ENCODE results near the gene PCDHA11.
"Not testable (repeated sequence)": the region's sequence is repeated elsewhere in the genome, so short reads cannot be mapped to it uniquely, and the experiment has no call there.

PCDHA11 gene

DNA sequence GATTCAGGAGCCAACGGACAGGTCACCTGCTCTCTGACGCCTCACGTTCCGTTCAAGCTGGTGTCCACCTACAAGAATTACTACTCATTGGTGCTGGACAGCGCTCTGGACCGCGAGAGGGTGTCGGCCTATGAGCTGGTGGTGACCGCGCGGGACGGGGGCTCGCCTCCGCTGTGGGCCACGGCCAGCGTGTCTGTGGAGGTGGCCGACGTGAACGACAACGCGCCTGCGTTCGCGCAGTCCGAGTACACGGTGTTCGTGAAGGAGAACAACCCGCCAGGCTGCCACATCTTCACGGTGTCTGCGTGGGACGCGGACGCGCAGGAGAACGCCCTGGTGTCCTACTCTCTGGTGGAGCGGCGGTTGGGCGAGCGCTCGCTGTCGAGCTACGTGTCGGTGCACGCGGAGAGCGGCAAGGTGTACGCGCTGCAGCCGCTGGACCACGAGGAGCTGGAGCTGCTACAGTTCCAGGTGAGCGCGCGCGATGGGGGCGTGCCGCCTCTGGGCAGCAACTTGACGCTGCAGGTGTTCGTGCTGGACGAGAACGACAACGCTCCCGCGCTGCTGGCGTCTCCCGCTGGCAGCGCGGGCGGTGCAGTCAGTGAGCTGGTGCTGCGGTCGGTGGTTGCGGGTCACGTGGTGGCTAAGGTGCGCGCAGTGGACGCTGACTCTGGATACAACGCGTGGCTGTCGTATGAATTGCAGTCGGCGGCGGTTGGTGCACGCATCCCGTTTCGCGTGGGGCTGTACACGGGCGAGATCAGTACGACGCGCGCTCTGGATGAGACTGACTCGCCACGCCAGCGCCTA, 11.4 kb upstream of the PCDHA11 start:
- Histone ChIP-seq H3K27me3 (ENCODE audit: control insufficient read depth, insufficient read depth, low read length) (no peaks in the 10 kb centered on the region), H3K4me1 (ENCODE audit: control insufficient read depth, insufficient read depth, low read length) (no peaks in the 10 kb centered on the region), H3K4me3 (ENCODE audit: low read depth, low read length) (no peak overlapping the region), H3K9me3 (ENCODE audit: control insufficient read depth, insufficient read depth, low read depth, low read length) (peaks cover 18% of the 10 kb centered on the region), H3K27ac (ENCODE audit: low read depth, low read length) (no peak overlapping the region), H3K36me3 (ENCODE audit: control insufficient read depth, insufficient read depth, low read length) (peaks cover 5% of the 10 kb centered on the region; the same call in 1 of the 2 replicates), H3K9ac (ENCODE audit: low read length) (no peak overlapping the region)

DNA sequence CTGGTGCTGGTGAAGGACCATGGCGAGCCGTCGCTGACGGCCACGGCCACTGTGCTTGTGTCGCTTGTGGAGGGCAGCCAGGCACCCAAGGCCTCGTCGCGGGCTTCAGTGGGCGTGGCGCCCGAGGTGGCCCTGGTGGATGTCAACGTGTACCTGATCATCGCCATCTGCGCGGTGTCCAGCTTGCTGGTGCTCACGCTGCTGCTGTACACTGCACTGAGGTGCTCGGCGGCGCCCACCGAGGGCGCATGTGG, 10.8 kb upstream of the PCDHA11 start:
- Histone ChIP-seq H3K4me1 (ENCODE audit: control insufficient read depth, insufficient read depth, low read length) (no peaks in the 10 kb centered on the region), H3K27ac (ENCODE audit: low read depth, low read length) (no peak overlapping the region), H3K9me3 (ENCODE audit: control insufficient read depth, insufficient read depth, low read depth, low read length) (peaks cover 24% of the 10 kb centered on the region), H3K36me3 (ENCODE audit: control insufficient read depth, insufficient read depth, low read length) (peaks cover 10% of the 10 kb centered on the region; the same call in 1 of the 2 replicates), H3K9ac (ENCODE audit: low read length) (no peak overlapping the region), H3K27me3 (ENCODE audit: control insufficient read depth, insufficient read depth, low read length) (no peaks in the 10 kb centered on the region), H3K4me3 (ENCODE audit: low read depth, low read length) (no peak overlapping the region)

DNA sequence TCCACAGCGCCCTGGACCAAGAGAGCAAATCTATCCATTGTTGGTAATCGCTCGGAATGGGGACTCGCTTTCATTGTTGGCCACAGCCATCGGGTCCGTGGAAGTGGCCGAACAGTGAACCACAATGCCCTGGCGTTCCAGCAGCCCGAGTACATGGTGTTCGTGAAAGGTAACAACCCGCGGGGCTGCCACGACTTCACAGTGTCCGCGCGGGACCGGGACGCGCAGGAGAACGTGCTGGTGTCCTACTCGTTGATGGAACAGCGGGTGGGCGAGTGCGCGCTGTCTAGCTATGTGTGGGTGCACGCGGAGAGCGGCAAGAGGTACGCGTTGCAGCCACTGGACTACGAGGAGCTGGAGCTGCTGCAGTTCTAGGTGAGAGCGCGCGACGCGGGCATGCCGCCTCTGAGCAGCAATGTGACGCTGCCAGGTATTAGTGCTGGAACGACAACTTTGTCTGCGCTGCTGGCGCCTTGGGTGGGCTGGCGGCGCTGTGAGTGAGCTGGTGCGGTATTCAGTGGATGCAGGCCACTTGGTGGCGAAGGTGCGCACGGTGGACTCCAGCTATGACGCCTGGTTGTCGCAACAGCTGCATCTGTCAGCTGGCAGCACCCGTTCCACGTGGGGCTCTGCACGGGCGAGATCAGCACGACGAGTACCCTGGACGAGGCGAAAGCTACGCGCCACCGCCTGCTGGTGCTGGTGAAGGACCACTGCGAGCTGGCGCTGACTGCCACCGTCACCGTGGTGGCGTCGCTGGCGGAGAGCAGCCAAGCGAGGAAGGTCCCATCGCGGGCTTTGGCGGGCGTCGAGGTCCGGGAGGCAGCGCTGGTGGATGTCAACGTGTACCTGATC, 6.1 kb upstream of the PCDHA11 start:
- H3K27ac ChIP-seq (ENCODE audit: low read depth, low read length), result no peak overlapping the region
- H3K36me3 ChIP-seq (ENCODE audit: control insufficient read depth, insufficient read depth, low read length), result peaks cover 15% of the 10 kb centered on the region; the same call in 1 of the 2 replicates
- no peak overlapping the region for H3K4me3 ChIP-seq (ENCODE audit: low read depth, low read length)
- H3K4me1 ChIP-seq (ENCODE audit: control insufficient read depth, insufficient read depth, low read length), result no peaks in the 10 kb centered on the region
- H3K27me3 ChIP-seq (ENCODE audit: control insufficient read depth, insufficient read depth, low read length), result no peaks in the 10 kb centered on the region
- H3K9ac ChIP-seq (ENCODE audit: low read length), result no peak overlapping the region
- H3K9me3 ChIP-seq (ENCODE audit: control insufficient read depth, insufficient read depth, low read depth, low read length), result peaks cover 19% of the 10 kb centered on the region

DNA sequence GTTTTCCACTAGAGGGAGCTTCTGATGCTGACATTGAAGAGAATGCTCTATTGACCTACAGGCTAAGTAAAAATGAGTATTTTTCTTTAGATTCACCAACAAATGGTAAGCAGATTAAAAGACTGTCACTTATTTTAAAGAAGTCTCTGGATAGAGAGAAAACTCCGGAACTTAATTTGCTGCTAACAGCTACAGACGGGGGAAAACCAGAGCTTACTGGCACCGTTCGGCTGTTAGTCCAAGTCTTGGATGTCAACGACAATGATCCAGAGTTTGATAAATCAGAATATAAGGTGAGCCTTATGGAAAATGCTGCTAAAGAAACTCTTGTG, 764 bp downstream of the PCDHA11 start:
- Histone ChIP-seq H3K9me3 (ENCODE audit: control insufficient read depth, insufficient read depth, low read depth, low read length) (peaks cover 2% of the 10 kb centered on the region; the same call in 1 of the 2 replicates), H3K4me3 (ENCODE audit: low read depth, low read length) (peak overlapping the region; percentile 54), H3K27me3 (ENCODE audit: control insufficient read depth, insufficient read depth, low read length) (no peaks in the 10 kb centered on the region), H3K9ac (ENCODE audit: low read length) (no peak overlapping the region), H3K27ac (ENCODE audit: low read depth, low read length) (no peak overlapping the region), H3K36me3 (ENCODE audit: control insufficient read depth, insufficient read depth, low read length) (peaks cover 16% of the 10 kb centered on the region), H3K4me1 (ENCODE audit: control insufficient read depth, insufficient read depth, low read length) (peaks cover 2% of the 10 kb centered on the region; the same call in 1 of the 2 replicates)

DNA sequence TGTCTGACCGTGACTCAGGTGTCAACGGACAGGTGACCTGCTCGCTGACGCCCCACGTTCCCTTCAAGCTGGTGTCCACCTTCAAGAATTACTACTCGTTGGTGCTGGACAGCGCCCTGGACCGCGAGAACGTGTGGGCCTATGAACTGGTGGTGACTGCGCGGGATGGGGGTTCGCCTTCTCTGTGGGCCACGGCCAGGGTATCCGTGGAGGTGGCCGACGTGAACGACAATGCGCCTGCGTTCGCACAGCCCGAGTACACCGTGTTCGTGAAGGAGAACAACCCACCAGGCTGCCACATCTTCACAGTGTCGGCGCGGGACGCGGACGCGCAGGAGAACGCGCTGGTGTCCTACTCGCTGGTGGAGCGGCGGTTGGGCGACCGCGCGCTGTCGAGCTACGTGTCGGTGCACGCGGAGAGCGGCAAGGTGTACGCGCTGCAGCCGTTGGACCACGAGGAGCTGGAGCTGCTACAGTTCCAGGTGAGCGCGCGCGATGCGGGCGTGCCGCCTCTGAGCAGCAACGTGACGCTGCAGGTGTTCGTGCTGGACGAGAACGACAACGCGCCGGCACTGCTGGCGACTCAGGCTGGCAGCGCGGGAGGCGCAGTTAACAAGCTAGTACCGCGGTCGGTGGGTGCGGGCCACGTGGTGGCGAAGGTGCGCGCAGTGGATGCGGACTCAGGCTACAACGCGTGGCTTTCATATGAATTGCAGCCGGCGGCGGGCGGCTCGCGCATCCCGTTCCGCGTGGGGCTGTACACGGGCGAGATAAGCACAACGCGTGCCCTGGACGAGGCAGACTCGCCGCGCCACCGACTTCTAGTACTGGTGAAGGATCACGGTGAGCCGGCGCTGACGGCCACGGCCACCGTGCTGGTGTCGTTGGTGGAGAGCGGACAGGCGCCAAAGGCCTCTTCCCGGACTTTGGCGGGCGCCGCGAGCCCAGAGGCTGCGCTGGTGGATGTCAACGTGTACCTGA, 1.8 kb downstream of the PCDHA11 start:
- Histone ChIP-seq H3K4me3 (ENCODE audit: low read depth, low read length) (no peak overlapping the region), H3K27me3 (ENCODE audit: control insufficient read depth, insufficient read depth, low read length) (no peaks in the 10 kb centered on the region), H3K9ac (ENCODE audit: low read length) (no peak overlapping the region), H3K4me1 (ENCODE audit: control insufficient read depth, insufficient read depth, low read length) (peaks cover 3% of the 10 kb centered on the region; the same call in 1 of the 2 replicates), H3K36me3 (ENCODE audit: control insufficient read depth, insufficient read depth, low read length) (peaks cover 16% of the 10 kb centered on the region), H3K9me3 (ENCODE audit: control insufficient read depth, insufficient read depth, low read depth, low read length) (peaks cover 2% of the 10 kb centered on the region; the same call in 1 of the 2 replicates), H3K27ac (ENCODE audit: low read depth, low read length) (no peak overlapping the region)

DNA sequence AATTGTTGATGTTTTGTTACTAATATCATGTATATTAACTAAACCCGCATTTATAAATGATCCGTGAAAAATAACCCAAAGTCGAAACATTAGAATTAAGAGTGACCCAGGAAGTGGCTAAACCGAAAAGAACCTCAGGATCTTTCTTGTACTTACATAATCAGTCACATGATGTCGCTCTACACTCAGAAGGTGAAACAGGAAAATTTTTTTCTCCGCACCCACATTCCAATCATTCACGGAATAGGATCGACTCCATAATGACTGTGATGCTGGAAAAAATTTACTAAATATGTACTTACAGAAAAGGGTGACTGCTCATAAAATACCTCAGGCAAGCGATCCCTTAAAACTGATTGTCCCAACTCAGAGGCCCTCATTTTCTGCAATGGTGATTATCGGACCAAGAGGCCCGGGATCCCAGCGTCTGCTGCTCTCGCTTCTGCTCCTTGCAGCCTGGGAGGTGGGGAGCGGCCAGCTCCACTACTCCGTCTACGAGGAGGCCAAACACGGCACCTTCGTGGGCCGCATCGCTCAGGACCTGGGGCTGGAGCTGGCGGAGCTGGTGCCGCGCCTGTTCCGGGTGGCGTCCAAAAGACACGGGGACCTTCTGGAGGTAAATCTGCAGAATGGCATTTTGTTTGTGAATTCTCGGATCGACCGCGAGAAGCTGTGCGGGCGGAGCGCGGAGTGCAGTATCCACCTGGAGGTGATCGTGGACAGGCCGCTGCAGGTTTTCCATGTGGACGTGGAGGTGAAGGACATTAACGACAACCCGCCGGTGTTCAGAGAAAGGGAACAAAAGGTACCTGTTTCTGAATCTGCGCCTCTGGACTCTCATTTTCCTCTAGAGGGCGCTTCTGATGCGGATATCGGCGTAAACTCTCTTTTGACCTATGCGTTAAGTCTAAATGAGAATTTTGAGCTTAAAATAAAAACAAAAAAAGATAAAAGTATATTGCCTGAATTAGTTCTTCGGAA, 6.6 kb downstream of the PCDHA11 start, which contains the start of gene PCDHA12:
TSS of gene PCDHA12 (plus strand) at position 224 of the 981 bp plus-strand sequence. CDS start at position 389, 165 bp downstream.
- peak within 1 kb of the TSS; percentile 89 for H3K4me3 ChIP-seq (ENCODE audit: low read depth, low read length)
- H3K9me3 ChIP-seq (ENCODE audit: control insufficient read depth, insufficient read depth, low read depth, low read length), result no peaks in the 10 kb centered on the region
- peak within 1 kb of the TSS; percentile 90 for H3K9ac ChIP-seq (ENCODE audit: low read length)
- peak within 1 kb of the TSS; percentile 74; the same call in 1 of the 2 replicates for H3K27ac ChIP-seq (ENCODE audit: low read depth, low read length)
- H3K4me1 ChIP-seq (ENCODE audit: control insufficient read depth, insufficient read depth, low read length), result peaks cover 3% of the 10 kb centered on the region; the same call in 1 of the 2 replicates
- no peaks in the 10 kb centered on the region for H3K27me3 ChIP-seq (ENCODE audit: control insufficient read depth, insufficient read depth, low read length)
- H3K36me3 ChIP-seq (ENCODE audit: control insufficient read depth, insufficient read depth, low read length), result peaks cover 11% of the 10 kb centered on the region; the same call in 1 of the 2 replicates

- not testable (repeated sequence) for H3K4me1 ChIP-seq (ENCODE audit: control insufficient read depth, insufficient read depth, low read length); H3K27ac ChIP-seq (ENCODE audit: low read depth, low read length); H3K4me3 ChIP-seq (ENCODE audit: low read depth, low read length); H3K9me3 ChIP-seq (ENCODE audit: control insufficient read depth, insufficient read depth, low read depth, low read length); H3K9ac ChIP-seq (ENCODE audit: low read length); H3K36me3 ChIP-seq (ENCODE audit: control insufficient read depth, insufficient read depth, low read length); H3K27me3 ChIP-seq (ENCODE audit: control insufficient read depth, insufficient read depth, low read length)
Measured at GRCh38 chr5:140876541-140877261, 7.9 kb downstream of the PCDHA11 start.

GRCh38 chr5:140877262-140877581, 8.5 kb downstream of the PCDHA11 start:
- Histone ChIP-seq H3K27me3 (ENCODE audit: control insufficient read depth, insufficient read depth, low read length) (no peaks in the 10 kb centered on the region), H3K9ac (ENCODE audit: low read length) (no peak overlapping the region), H3K36me3 (ENCODE audit: control insufficient read depth, insufficient read depth, low read length) (0 out of 2 replicates have a peak, but pooled peaks cover 2% of the 10 kb centered on the region), H3K4me1 (ENCODE audit: control insufficient read depth, insufficient read depth, low read length) (peaks cover 3% of the 10 kb centered on the region; the same call in 1 of the 2 replicates), H3K27ac (ENCODE audit: low read depth, low read length) (no peak overlapping the region), H3K9me3 (ENCODE audit: control insufficient read depth, insufficient read depth, low read depth, low read length) (no peaks in the 10 kb centered on the region), H3K4me3 (ENCODE audit: low read depth, low read length) (no peak overlapping the region)

- peak within 1 kb of the TSS; percentile 55 for H3K4me3 ChIP-seq (ENCODE audit: low read depth, low read length)
- H3K9me3 ChIP-seq (ENCODE audit: control insufficient read depth, insufficient read depth, low read depth, low read length), result no peaks in the 10 kb centered on the region
- no peaks in the 10 kb centered on the region for H3K4me1 ChIP-seq (ENCODE audit: control insufficient read depth, insufficient read depth, low read length)
- H3K36me3 ChIP-seq (ENCODE audit: control insufficient read depth, insufficient read depth, low read length), result 0 out of 2 replicates have a peak, but pooled peaks cover 2% of the 10 kb centered on the region
- peak within 1 kb of the TSS; percentile 47 for H3K9ac ChIP-seq (ENCODE audit: low read length)
- H3K27me3 ChIP-seq (ENCODE audit: control insufficient read depth, insufficient read depth, low read length), result no peaks in the 10 kb centered on the region
- no peak within 1 kb of the TSS for H3K27ac ChIP-seq (ENCODE audit: low read depth, low read length)
Measured at GRCh38 chr5:140881889-140882590, 13.3 kb downstream of the PCDHA11 start, which contains the start of gene PCDHA13. TSS of gene PCDHA13 (plus strand) at chr5:140882124. CDS start at chr5:140882269, 145 bp downstream.
